Psoas muscle (tissue), 8 donors: ENCODE data around the gene NAB2. TPM values are rescaled to one million over a fixed set of nuclear protein-coding genes. Genes with fewer than 3 reads are reported as not detected.

Source experiments
- ATAC-seq, 4 donors: fragments of 200-7000 bp; cut with Tn5 transposase; one replicate each; pipeline ENCODE4 v1.9.1; 2020; ENCODE audit warnings: moderate library complexity in 3 of 4, mild to moderate bottlenecking in 2 of 4
- DNase-seq, 2 donors: peaks; one replicate each; pipeline ENCODE4 v3.0.0-alpha.2; 2020
- H3K27ac ChIP-seq: fragments of 200-600 bp; one replicate; pipeline ENCODE4 v1.8.0; 2022
- H3K27me3 ChIP-seq, 3 donors: fragments of 200-600 bp in 1 of 3; one replicate each; pipeline versions ENCODE4 v1.6.1 to v1.8.0; 2013 to 2022; ENCODE audit warnings: low read length in 2 of 3, mild to moderate bottlenecking in 2 of 3, moderate library complexity in 1 of 3; ENCODE audit not compliant: insufficient read depth in 3 of 3
- H3K36me3 ChIP-seq, 2 donors: fragments of 200-600 bp in 1 of 2; one replicate each; pipeline versions ENCODE4 v1.6.1 to v1.8.0; 2013 to 2022; ENCODE audit warnings: low read depth in 1 of 2, mild to moderate bottlenecking in 1 of 2, moderate library complexity in 1 of 2; ENCODE audit not compliant: insufficient read depth in 1 of 2
- H3K4me1 ChIP-seq: fragments of 200-600 bp; one replicate; pipeline ENCODE4 v1.8.0; 2022
- H3K4me3 ChIP-seq: fragments of 200-600 bp; one replicate; pipeline ENCODE4 v1.8.0; 2022; ENCODE audit warnings: mild to moderate bottlenecking
- H3K9me3 ChIP-seq: fragments of 200-600 bp; one replicate; pipeline ENCODE4 v1.8.0; 2022
- CTCF ChIP-seq: fragments of 200-600 bp; IDR thresholded peaks from one replicate; pipeline ENCODE4 v1.8.0; 2022; ENCODE audit warnings: antibody characterized with exemption
- WGBS, 3 donors: extraction: QIAGEN DNeasy Blood & Tissue Kit; methylation state at CpG; one replicate each; pipeline versions ENCODE4 v1.1.6 to v1.1.7; 2013; 5-methylcytosine and 5-hydroxymethylcytosine counted together
- intact Hi-C, 2 donors: fragments of 100-400 bp; cut with DNase I; formaldehyde crosslinking; loops; one replicate each; pipeline versions ENCODE4 v1.11.0 to v1.14.2; 2022
- polyA plus RNA-seq, 3 donors: library from polyadenylated mRNA; stranded (reverse); fragments of 200-250 nt; gene quantifications; one replicate each; pipeline ENCODE4 v1.2.3, GENCODE V29; 2013
- total RNA-seq, 4 donors: library from RNA; stranded (reverse); fragmentation: NEBNext Ultra II Directional in 2 of 4; extraction: Animal tissue kit (Norgen Biotek cat#: 25700) in 2 of 4; gene quantifications; one replicate each; pipeline versions ENCODE4 v1.2.1 to v1.2.4, GENCODE V29; 2021 to 2023
- donor health status: healthy with polysubstance abuse.
- donor health status: DM: no; HTN: no; CAD: no; lungs with moderate emphysema.
- donor health status: Bipolar disorder and iron deficiency.
- donor health status: healthy.
- donor health status: DM: yes; HTN: yes; CAD: no.
- donor health status: DM: no; HTN: no; CAD: no.
- donor health status: DM: no; HTN: no; CAD: no.
- donor health status: DM: yes; HTN: yes; CAD: no.

The NAB2 gene
- total and polyA plus RNA-seq, 7 donors = 5.6 to 114 (median 8.9) TPM

- 57 to 76% (median 59%) methylated on average over 3 of the region's 3 CpGs for WGBS, 3 donors
- no peak for ATAC-seq
- Histone ChIP-seq H3K36me3 (peaks cover 8 to 39% of the 10 kb centered on the region in 2 donors), H3K4me1 (no peaks in the 10 kb centered on the region), H3K27ac (no peak overlapping the region), H3K27me3 (no peaks in the 10 kb centered on the region), H3K9me3 (no peaks in the 10 kb centered on the region), H3K4me3 (no peak overlapping the region)
- intact Hi-C loops = no loop called here
- no peak for DNase-seq
- no peak for TF ChIP-seq CTCF
These were observed 33.1 kb upstream of the NAB2 start for GRCh38 chr12:57055824-57056223.

- no peak overlapping the region for H3K4me3 ChIP-seq
- H3K4me1 ChIP-seq = no peaks in the 10 kb centered on the region
- WGBS, 3 donors = 88 to 95% (median 92%) methylated on average over 6 of the region's 6 CpGs
- H3K27me3 ChIP-seq = no peaks in the 10 kb centered on the region
- ATAC-seq (no peak), DNase-seq (no peak)
- peaks cover 8 to 40% of the 10 kb centered on the region in 2 donors for H3K36me3 ChIP-seq
- intact Hi-C loops = no loop called here
- TF ChIP-seq CTCF = no peak
- H3K9me3 ChIP-seq = no peaks in the 10 kb centered on the region
- no peak overlapping the region for H3K27ac ChIP-seq
These were observed 31.7 kb upstream of the NAB2 start for GRCh38 chr12:57057067-57057751.

GRCh38 chr12:57058454-57058853 lies 30.5 kb upstream of the NAB2 start:
- Histone ChIP-seq H3K4me1 (no peaks in the 10 kb centered on the region), H3K27me3 (no peaks in the 10 kb centered on the region), H3K9me3 (no peaks in the 10 kb centered on the region), H3K36me3 (peaks cover 8 to 45% of the 10 kb centered on the region in 2 donors), H3K4me3 (no peak overlapping the region), H3K27ac (no peak overlapping the region)
- intact Hi-C loops = no loop called here
- no peak for ATAC-seq
- no peak for TF ChIP-seq CTCF
- no peak for DNase-seq
- 95 to 97% (median 97%) methylated on average over 1 of the region's 1 CpG for WGBS, 3 donors

GRCh38 chr12:57063991-57064685 lies 24.8 kb upstream of the NAB2 start:
- no peaks in the 10 kb centered on the region for H3K4me1 ChIP-seq
- intact Hi-C loops = loop anchor here in 1 of 2 donors (5.0 kb wide), 2 partner anchors 57 to 307 kb away; partner anchors contain the start of gene ZBTB39
- no peak overlapping the region for H3K4me3 ChIP-seq

More at GRCh38 chr12:57063991-57064685, 24.8 kb upstream of the NAB2 start:
- ATAC-seq = no peak
- 77 to 81% (median 79%) methylated on average over 5 of the region's 5 CpGs for WGBS, 3 donors
- no peaks in the 10 kb centered on the region for H3K27me3 ChIP-seq
- no peak overlapping the region for H3K27ac ChIP-seq
- no peak for TF ChIP-seq CTCF
- peaks cover 4 to 43% of the 10 kb centered on the region in 2 donors for H3K36me3 ChIP-seq
- no peaks in the 10 kb centered on the region for H3K9me3 ChIP-seq
- DNase-seq = no peak
